ENCODE results near the gene SLC25A25.

SLC25A25 gene

GRCh38 chr9:128145536-128145935 is 77.5 kb downstream of the SLC25A25 start:
- no peak for DNase-seq (ENCODE audit: low read depth in 2 of 2)

GRCh38 chr9:128145951-128146351 is 77.9 kb downstream of the SLC25A25 start:
- no peak for DNase-seq (ENCODE audit: low read depth in 2 of 2)

- no peak for DNase-seq (ENCODE audit: low read depth in 2 of 2)
Measured at GRCh38 chr9:128146591-128147120, 78.6 kb downstream of the SLC25A25 start.

- no peak for DNase-seq (ENCODE audit: low read depth in 2 of 2)
Measured at GRCh38 chr9:128148509-128149000, 80.5 kb downstream of the SLC25A25 start.

- no peak for DNase-seq (ENCODE audit: low read depth in 2 of 2)
Measured at GRCh38 chr9:128149001-128149701, 81.1 kb downstream of the SLC25A25 start, which contains the start of gene LCN2. Gene LCN2, plus strand, starts transcription at chr9:128149453. Its CDS starts 73 bp downstream, at chr9:128149526.

- no peak for DNase-seq (ENCODE audit: low read depth in 2 of 2)
Measured at GRCh38 chr9:128149951-128150593, 82.0 kb downstream of the SLC25A25 start.

GRCh38 chr9:128150594-128151308 is 82.7 kb downstream of the SLC25A25 start:
- no peak for DNase-seq (ENCODE audit: low read depth in 2 of 2)

GRCh38 chr9:128151309-128152132 is 83.5 kb downstream of the SLC25A25 start:
- DNase-seq (ENCODE audit: low read depth in 2 of 2) = no peak

GRCh38 chr9:128152133-128153059 is 84.4 kb downstream of the SLC25A25 start:
- DNase-seq (ENCODE audit: low read depth in 2 of 2) = no peak

- no peak for DNase-seq (ENCODE audit: low read depth in 2 of 2)
Measured at GRCh38 chr9:128153060-128153946, 85.3 kb downstream of the SLC25A25 start.

GRCh38 chr9:128153947-128154695 is 86.1 kb downstream of the SLC25A25 start:
- no peak for DNase-seq (ENCODE audit: low read depth in 2 of 2)

- DNase-seq (ENCODE audit: low read depth in 2 of 2) = no peak
Measured at GRCh38 chr9:128155736-128156500, 87.9 kb downstream of the SLC25A25 start.
